MG63 (cell line): ENCODE data around the gene SIN3B. TPM values are rescaled to one million over a fixed set of nuclear protein-coding genes. Genes with fewer than 3 reads are reported as not detected.

Experiments used
- DNase-seq: peaks from one replicate; pipeline ENCODE4 v3.0.0-alpha.2; 2020
- H3K27me3 ChIP-seq: fragments of 250-450 bp; sonication (Bioruptor Pico); 2 replicates; pipeline ENCODE4 v1.5.1; 2020; ENCODE audit warnings: mild to moderate bottlenecking, moderate library complexity
- H3K36me3 ChIP-seq: fragments of 250-450 bp; sonication (Bioruptor Pico); 2 replicates; pipeline ENCODE4 v1.5.1; 2020; ENCODE audit warnings: mild to moderate bottlenecking, moderate library complexity
- H3K4me3 ChIP-seq: fragments of 250-450 bp; sonication (Bioruptor Pico); 2 replicates; pipeline ENCODE4 v1.5.1; 2020; ENCODE audit warnings: mild to moderate bottlenecking, moderate library complexity
- H3K9me3 ChIP-seq: fragments of 250-450 bp; sonication (Bioruptor Pico); 2 replicates; pipeline ENCODE4 v1.5.1; 2020; ENCODE audit warnings: mild to moderate bottlenecking, moderate library complexity
- total RNA-seq: library from RNA; depleted of rRNA; stranded (reverse); fragments of >200 nt; shearing (Covaris generic); gene quantifications from 2 replicates; pipeline ENCODE4 v1.2.3, GENCODE V29; 2014; ENCODE audit warnings: low replicate concordance

SIN3B gene
- total RNA-seq, 1 experiment from 2014 or later = 44.1 TPM

DNA sequence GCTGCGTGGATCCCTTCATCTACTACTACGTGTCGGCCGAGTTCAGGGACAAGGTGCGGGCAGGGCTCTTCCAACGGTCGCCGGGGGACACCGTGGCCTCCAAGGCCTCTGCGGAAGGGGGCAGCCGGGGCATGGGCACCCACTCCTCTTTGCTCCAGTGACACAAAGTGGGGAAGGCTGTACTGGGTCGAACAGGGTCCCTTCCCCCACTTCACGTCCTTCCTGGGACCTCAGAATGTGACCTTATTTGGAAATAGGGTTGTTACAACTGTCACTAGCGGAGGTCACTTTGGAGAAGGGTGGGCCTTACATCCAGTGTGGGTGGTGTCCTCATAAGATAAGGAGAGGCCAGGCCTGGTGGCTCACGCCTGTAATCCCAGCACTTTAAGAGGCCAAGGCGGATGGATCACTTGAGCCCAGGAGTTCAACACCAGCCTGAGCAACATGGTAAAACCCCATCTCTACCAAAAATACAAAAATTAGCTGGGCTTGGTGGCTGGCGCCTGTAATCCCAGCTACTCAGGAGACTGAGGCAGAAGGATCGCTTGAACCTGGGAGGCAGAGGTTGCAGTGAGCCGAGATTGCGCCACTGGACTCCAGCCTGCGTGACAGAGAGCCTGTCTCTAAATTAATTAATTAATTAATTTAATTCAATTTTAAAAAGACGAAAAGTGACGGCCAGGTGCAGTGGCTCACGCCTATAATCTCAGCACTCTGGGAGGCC lies 61.4 kb downstream of the SIN3B start:
- no peaks in the 10 kb centered on the region for H3K9me3 ChIP-seq
- H3K36me3 ChIP-seq = no peaks in the 10 kb centered on the region
- H3K4me3 ChIP-seq = no peak overlapping the region
- no peaks in the 10 kb centered on the region for H3K27me3 ChIP-seq
- DNase-seq = no peak

DNA sequence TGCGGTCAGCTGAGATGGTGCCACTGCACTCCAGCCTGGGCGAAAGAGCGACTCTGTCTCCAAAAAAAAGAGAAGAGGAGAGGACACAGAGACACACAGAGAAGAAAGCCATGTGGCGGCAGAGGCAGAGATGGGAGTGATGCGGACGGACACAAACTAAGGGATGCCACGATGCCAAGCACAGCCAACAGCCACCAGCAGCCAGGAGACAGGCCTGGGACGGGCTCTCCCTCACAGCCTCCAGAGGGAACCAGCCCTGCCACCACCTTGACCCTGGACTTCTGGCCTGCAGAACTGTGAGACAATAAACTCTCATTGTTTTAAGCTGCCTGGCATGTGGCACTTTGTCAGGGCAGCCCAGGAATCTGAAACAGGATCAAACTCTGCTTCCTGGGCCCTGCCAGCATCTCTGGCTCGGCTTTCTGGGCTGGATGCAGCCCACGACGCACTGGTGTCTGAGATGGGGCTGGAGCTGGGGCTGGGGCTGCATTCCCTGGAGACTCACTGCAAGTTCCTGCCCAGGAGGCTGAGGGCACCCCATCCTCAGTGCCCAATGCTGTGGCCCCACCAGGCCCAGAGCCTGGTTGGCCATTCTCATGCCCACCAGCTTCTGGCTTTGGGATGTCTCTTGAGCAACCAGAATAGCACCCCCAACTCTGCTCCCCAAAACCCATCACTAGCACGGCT lies 62.6 kb downstream of the SIN3B start:
- Histone ChIP-seq H3K36me3 (no peaks in the 10 kb centered on the region), H3K27me3 (no peaks in the 10 kb centered on the region), H3K4me3 (no peak overlapping the region), H3K9me3 (no peaks in the 10 kb centered on the region)
- DNase-seq = no peak

DNA sequence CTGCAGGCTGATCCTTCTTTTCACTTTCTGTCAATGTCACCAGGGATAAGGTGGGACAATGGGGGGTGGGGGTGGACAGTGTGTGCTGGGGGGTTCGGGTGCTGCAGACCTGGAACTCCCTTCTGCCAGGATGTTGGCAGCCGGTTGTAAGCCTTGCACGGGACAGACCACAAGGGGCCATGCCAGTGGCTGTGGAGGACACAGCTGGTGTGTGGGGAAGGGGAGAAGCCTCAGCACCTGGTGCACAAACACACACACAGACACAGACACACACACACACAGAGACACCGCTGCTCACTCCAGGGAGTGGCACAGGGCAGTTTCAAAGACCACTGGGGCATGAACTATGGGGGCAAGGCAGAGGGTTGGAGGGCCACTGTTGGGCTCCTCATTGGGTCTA lies 63.2 kb downstream of the SIN3B start:
- Histone ChIP-seq H3K36me3 (no peaks in the 10 kb centered on the region), H3K9me3 (no peaks in the 10 kb centered on the region), H3K27me3 (no peaks in the 10 kb centered on the region), H3K4me3 (no peak overlapping the region)
- no peak for DNase-seq

DNA sequence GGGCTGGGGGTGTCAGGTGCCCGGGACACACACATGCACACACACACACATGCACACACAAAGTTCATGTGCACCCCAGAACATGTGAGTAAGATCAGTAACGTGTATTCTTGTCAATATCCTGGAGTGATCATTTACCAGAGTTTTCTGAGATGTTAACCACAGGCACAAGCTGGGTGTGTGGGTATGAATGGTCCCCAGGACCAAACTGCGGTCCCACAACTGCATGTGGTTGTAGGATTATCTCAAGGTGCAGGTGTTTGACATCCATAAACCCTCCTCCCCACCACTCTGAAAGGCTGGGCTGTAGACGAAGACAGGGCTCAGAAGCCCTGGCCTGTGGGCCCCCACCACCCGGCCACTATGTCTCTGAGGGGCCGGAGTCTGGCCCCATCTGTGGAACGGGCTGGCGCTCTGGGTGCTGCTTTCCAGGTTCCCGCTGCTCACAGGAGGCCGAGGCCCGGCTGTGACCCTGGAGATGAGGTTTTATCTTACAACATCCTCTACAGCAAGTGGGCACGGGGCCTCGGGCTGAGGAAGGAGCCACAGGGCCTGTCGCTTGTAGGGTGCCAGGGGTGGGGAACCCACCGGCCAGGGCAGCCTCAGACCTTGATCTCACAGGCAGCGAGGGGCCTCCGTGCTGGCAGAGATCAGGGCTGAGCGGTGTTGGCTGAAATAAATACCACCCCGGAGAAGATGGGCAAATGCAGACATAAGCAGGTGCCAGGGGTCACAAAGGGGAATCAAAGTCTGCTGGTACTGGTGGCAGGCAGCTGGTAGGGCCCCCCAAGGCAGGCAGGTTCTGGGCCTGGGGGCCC lies 63.9 kb downstream of the SIN3B start:
- no peak for DNase-seq
- H3K27me3 ChIP-seq = no peaks in the 10 kb centered on the region
- H3K36me3 ChIP-seq = no peaks in the 10 kb centered on the region
- H3K9me3 ChIP-seq = no peaks in the 10 kb centered on the region
- no peak overlapping the region for H3K4me3 ChIP-seq

DNA sequence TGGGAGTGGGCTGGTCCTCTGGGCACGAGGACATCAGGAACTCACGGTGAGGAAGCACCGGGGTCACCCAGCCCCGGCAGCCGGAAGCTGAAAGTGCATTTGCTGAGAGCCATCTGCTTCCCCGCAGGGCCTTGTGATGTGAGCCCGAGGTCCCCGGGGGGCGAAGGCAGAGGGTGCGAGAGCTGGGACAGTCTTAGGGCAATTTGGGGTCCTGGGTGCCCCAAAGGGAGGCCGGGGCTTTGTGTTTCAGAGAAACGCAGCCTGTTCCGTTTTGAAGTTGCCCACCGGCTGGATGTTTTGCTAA lies 64.4 kb downstream of the SIN3B start:
- no peaks in the 10 kb centered on the region for H3K36me3 ChIP-seq
- no peak for DNase-seq
- H3K9me3 ChIP-seq = no peaks in the 10 kb centered on the region

DNA sequence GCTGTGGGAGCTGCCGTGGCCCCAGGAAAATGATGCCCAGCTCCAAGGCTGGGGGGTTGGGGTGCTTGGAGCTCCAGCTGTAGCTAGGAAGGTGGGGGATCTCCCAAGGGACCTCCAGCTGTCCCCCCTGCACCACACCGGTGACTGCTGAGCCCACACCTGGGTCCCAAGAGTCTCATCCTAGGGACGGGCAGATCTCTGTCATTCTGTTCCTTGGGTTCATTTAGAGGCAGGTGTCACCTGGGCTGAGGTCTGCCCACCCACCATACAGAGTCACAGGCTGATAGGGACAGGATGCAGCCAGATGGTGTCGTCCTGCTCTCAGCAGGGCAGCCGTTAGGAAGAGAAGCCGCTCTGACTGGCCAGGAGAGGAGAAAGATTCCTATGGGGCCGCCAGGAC lies 64.9 kb downstream of the SIN3B start:
- Histone ChIP-seq H3K36me3 (no peaks in the 10 kb centered on the region), H3K4me3 (no peak overlapping the region), H3K9me3 (no peaks in the 10 kb centered on the region), H3K27me3 (no peaks in the 10 kb centered on the region)
- DNase-seq = no peak

More for the DNA sequence above, 64.4 kb downstream of the SIN3B start:
- no peaks in the 10 kb centered on the region for H3K27me3 ChIP-seq
- no peak overlapping the region for H3K4me3 ChIP-seq

DNA sequence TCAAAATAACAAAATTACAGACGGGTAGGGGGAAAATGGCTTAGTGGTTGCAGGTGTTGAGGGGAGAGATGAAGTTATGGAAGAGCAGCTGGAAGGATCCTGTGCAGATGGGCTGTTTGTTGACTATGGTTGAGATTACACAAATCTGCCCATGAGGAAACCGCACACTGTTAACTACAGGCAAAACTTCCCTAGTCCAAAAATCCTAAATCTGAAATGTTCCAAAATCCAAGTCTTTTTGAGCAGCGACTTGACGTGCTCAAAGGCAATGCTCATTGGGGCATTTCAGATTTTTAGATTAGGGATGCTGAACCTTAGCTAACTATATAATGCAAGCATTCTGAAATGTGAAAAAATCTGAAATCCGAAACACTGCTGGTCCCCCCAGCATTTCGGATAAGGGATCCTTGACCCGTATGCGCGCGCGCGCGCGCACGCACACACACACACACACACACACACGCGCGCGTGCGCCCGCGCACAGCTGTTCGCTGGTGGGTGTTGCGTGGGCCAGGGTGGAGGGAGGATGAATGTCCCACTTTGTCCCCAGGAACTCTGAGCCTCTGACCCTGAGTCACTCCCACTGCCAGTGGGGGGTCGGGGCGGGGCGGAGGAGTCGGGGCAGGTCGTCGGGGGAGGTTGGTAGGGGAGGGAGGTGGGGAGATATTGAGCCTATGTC lies 66.4 kb downstream of the SIN3B start:
- H3K36me3 ChIP-seq = no peaks in the 10 kb centered on the region
- no peaks in the 10 kb centered on the region for H3K9me3 ChIP-seq
- H3K4me3 ChIP-seq = no peak overlapping the region
- DNase-seq = no peak
- no peaks in the 10 kb centered on the region for H3K27me3 ChIP-seq

DNA sequence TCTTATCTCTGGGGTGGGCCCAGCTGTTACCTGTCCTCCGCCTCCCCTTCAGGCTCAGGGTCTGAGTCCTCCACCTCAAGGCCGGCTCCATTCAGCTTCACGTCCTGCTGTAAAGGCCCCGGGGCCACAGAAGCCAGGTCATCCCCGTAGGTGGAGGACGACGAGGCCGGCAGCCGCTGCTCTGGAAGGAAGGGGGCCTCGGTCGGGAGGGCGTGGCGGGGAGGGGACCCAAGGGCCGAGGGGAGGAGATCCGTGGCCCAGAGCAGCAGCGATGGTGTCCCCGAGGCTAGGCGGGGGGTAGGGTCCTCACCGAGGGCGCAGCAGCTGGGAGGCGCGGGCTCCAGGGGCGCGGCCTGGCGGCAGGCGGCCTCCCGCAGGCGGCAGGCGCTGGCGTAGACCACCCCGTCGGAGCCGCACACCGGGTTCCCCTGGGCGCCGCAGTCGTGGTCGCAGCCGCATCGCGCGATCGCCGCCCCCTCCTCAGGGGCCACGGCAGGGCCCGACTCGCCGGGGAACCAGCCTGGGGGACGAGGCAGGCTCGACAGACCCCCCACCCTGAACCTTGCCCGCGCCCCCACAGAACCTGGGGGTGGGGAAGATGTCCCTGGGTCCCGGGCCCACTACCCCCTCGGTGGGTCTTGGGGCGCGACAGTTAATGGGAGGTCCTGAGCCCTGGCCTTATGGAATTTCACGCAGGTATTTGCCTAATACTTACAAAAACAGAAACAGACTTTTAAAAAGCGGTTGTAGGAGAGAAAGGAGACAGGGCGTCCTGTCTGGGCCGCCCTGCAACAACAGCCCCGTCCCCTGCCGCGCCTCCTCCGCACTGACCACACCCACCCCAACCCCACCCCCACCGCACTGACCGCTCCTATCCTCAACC lies 67.2 kb downstream of the SIN3B start:
- H3K9me3 ChIP-seq = no peaks in the 10 kb centered on the region
- H3K27me3 ChIP-seq = no peaks in the 10 kb centered on the region
- peak overlapping the region; percentile 52 for H3K4me3 ChIP-seq
- no peak for DNase-seq
- no peaks in the 10 kb centered on the region for H3K36me3 ChIP-seq

DNA sequence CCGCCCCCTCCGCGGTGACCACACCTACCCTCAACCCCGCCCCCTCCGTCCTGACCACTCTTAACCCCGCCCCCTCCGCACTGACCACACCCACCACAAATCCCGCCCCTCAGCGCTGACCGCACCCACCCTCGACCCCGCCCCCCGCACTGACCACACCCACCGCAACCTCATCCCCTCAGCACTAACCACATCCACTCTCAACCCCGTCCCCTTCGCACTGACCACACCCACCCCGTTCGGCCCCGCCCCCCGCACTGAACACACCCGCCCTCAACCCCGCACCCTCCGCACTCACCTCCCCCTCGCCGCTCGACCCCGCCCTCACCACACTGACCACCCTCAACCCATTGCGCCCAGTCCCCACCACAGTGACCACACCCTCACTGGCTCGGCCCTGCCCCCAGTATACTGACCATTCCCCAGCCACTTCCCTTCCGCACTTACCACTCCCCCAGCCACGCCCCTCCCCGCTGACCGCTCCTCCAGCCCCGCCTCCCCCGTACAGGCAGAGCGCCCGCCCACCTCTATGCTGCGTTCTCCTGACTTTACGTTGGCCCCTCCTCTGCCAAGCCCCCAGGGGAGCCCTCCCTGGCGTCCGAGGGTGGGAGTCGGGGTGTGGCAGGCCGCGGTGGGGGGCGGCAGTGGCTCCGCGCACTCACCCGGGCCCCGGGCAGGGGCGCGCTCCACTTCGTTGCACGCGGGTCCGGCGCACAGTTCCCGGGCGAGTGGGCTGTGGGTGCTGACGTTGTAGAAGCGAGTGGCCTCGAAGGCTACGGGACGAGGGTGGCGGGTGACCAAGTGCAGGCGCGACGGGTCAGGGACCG lies 68.0 kb downstream of the SIN3B start:
- Histone ChIP-seq H3K4me3 (peak overlapping the region; percentile 56), H3K36me3 (no peaks in the 10 kb centered on the region), H3K27me3 (no peaks in the 10 kb centered on the region), H3K9me3 (no peaks in the 10 kb centered on the region)
- DNase-seq = peak; percentile 93

DNA sequence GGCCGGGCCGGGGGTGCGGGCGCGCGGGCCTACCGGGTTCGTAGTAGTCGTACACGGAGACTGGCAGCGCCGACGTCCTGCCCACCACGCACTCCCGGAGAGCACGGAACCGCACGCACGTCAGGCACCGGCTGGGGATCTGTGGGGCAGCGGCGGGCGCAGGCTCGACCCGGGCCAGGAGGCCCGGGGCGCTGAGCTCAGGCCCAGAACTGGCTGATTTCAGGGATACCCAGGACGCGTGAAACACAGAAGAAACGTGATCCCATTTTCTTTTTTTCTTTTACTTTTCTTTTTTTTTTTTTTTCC lies 68.6 kb downstream of the SIN3B start:
- peak; percentile 35 for DNase-seq
- Histone ChIP-seq H3K9me3 (no peaks in the 10 kb centered on the region), H3K4me3 (peak overlapping the region; percentile 56), H3K27me3 (no peaks in the 10 kb centered on the region), H3K36me3 (no peaks in the 10 kb centered on the region)

DNA sequence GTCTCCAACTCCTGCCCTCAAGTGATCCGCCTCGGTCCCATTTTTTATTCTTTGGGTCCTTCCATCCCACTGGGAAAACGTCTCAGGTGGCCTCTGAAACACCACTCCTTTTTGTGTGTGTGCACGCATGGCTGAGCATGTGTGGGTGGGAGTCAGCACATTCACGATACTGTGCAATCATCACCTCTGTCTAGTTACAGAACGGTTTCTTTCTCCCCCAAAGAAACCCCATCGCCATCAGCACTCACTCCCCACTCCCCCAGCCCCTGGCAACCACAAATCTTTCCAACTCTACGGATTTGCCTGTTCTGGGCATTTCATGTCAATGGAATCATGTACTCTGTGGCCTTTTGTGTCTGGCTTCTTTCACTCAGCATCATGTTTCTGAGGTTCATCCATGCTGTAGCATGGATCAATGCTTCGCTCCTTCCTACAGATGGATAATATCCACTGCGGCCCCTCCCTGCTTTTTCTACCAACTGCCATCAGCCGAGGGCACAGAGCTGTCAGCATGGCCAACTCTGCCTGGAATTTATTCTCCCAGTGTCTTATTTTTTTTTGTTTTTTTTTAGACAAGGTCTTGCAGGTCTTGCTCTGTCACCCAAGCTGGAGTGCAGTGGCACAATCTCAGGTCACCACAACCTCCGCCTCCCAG lies 69.3 kb downstream of the SIN3B start:
- H3K9me3 ChIP-seq = no peaks in the 10 kb centered on the region
- no peaks in the 10 kb centered on the region for H3K36me3 ChIP-seq
- no peak for DNase-seq
- no peak overlapping the region for H3K4me3 ChIP-seq
- no peaks in the 10 kb centered on the region for H3K27me3 ChIP-seq

DNA sequence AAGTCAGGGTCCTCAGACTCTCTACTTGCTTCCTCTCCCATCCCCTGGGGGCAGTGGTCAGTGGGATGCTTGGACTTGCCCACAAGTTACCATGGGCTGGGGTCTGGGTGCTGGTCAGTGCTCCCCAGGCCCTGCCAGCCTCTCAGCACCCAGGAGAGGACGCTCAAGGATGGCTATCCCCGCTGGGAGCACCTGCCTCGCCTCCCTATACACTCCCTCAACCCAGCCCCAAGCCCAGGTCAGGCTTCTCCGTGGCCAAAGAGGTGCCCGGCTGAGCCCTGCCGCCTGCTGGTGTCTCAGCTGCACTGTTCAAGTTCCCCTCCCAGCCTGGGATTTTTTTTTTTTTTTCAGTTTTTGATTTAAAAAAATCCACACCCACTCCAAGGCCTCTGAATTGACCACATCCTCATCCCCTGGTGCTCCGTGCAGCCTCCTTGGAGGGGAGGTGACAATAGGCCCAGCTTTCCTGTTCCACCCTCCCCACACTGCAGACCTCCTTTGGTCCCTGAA lies 70.4 kb downstream of the SIN3B start:
- no peaks in the 10 kb centered on the region for H3K36me3 ChIP-seq
- peak; percentile 56 for DNase-seq
- no peak overlapping the region for H3K4me3 ChIP-seq
- no peaks in the 10 kb centered on the region for H3K9me3 ChIP-seq
- no peaks in the 10 kb centered on the region for H3K27me3 ChIP-seq

DNA sequence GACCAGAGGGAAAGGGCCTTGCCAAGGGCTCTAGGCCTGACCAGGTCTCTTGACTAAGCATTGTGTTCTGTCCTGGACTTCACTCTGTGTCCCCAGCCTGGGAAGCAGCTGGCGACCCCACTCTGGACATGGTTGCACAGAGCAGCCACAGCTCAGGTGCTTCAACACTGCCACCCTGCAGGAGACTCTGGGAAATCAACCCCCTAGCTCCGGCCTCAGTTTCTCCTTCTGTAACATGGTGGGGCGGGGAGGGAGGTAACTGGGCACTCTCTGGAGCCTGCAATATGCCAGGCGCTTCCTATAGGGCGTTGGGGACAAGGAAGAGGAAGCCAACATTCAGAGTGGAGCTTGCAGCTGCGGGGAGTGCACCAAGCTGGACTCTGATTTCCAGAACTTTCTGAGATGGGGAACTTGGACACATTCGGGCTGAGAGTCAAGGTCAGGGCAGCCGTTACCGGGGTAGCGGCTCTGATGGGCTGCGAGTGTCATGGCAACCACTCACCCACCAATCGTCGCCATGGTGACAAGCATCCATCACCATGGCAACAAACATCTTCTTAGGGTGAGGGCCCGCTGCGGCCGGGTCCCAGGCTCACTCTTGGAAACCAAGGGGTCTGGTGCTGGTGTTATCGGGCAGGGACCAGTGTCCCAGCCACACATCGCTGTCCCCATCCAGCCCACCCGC lies 72.4 kb downstream of the SIN3B start:
- no peaks in the 10 kb centered on the region for H3K9me3 ChIP-seq
- no peaks in the 10 kb centered on the region for H3K36me3 ChIP-seq
- no peak for DNase-seq
- H3K4me3 ChIP-seq = no peak overlapping the region
- peaks cover 8% of the 10 kb centered on the region for H3K27me3 ChIP-seq

DNA sequence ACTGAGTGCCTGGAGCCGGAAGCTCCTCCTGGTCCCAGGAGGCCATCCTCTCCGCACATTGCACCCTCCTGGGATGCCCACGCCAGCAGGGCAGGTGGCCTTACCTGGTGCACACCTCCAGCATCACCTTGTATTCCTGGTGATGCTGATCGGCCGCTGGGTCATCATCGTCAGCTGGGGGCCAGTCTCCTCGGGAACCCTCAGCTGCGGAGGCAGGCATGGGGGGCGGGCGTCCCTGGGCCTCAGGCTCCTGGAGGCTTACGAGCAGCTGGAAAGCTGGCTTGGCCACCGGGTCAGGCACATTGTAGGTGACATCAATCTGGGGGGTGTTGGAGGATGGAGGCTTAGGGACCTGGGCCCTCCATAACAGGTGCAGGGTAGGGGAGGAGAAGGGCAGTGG lies 73.3 kb downstream of the SIN3B start:
- Histone ChIP-seq H3K36me3 (no peaks in the 10 kb centered on the region), H3K4me3 (no peak overlapping the region), H3K27me3 (peaks cover 9% of the 10 kb centered on the region), H3K9me3 (no peaks in the 10 kb centered on the region)
- DNase-seq = no peak

DNA sequence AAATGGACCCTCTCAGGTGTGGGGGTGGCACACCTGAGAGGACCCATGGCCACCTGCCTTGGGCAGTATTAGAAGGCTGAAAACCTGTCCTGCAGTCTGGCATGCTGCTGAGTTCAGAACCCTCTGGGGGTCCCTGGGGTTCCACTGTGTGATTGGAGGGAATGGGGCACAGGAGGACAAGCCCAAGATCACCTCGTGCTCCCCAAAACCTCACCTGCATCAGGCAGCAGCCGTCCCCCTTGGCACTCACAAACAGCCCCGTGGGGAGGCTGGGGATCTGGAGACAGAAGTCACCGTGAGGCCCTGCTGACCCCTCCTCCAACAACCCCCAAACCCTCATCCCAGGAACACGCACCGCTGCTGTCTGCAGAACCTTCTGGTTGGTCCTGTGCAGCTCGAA lies 74.1 kb downstream of the SIN3B start:
- Histone ChIP-seq H3K4me3 (no peak overlapping the region), H3K27me3 (peaks cover 9% of the 10 kb centered on the region), H3K9me3 (no peaks in the 10 kb centered on the region), H3K36me3 (no peaks in the 10 kb centered on the region)
- DNase-seq = no peak
